Right ventricle myocardium inferior (tissue), 1 donor: ENCODE data around the gene KRT83. TPM values are rescaled to one million over a fixed set of nuclear protein-coding genes. Genes with fewer than 3 reads are reported as not detected.

Source experiments
- ATAC-seq: fragments of 200-7000 bp; cut with Tn5 transposase; one replicate; pipeline ENCODE4 v1.9.1; 2020; ENCODE audit warnings: mild to moderate bottlenecking, moderate library complexity
- DNase-seq: peaks from one replicate; pipeline ENCODE4 v3.0.0; 2021; ENCODE audit errors: missing footprints
- intact Hi-C: fragments of 100-400 bp; cut with DNase I; formaldehyde crosslinking; loops from one replicate; pipeline ENCODE4 v1.11.0; 2022
- long read RNA-seq: library from polyadenylated mRNA; unstranded; transcript quantifications from one replicate; pipeline ENCODE4 v2.0.0, GENCODE V29; 2021
- total RNA-seq: library from RNA; stranded (reverse); fragmentation: NEBNext Ultra II Directional; extraction: Animal tissue kit (Norgen Biotek cat#: 25700); gene quantifications from one replicate; pipeline ENCODE4 v1.2.1, GENCODE V29; 2021
- donor health status: DM: no; HTN: yes; CAD: no; lungs with severe emphysema.

Gene KRT83
- total RNA-seq: not detected
- long read RNA-seq: 0 reads

DNA sequence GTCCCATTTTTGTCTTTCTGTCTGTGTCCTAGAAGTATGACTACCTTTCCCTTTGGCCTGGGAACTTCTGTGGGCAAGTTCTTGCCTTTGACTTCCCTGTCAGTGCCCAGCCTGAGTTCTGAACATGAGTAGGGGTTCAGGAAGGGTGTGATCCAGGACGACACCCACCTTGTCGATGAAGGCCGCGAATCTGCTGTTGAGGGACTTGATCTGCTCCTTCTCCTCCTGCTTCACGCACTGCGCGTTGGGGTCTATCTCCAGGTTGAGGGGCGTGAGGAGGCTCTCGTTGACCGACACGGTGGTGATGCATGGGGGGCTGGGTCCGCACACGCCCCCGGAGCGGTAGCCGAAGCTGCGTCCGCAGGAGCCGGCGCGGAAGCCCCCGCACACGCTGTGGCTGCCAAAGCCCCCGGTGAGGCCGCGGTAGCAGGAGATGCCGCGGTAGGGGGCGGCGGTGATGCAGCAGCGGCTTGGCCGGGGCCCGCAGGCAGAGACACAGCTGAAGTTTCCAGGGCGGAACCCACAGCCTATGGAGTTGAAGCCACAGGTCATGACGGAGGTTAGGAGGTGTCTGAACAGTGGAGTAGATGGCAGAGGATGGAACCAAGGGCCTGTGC is at the start of gene KRT83:
Gene KRT83, minus strand, starts transcription at position 615 of the 617 bp plus-strand sequence. Its CDS starts 63 bp downstream, at position 552.
- intact Hi-C loops: no loop called here
- no peak for DNase-seq
- ATAC-seq: no peak

- intact Hi-C loops: loop anchor here (10.0 kb wide), 1 partner anchor 615 kb away; no protein-coding TSS in a partner anchor
- no peak for DNase-seq
These were observed 48.6 kb upstream of the KRT83 start for GRCh38 chr12:52369809-52370208.

GRCh38 chr12:52369211-52369610 is 48.0 kb upstream of the KRT83 start:
- intact Hi-C loops: no loop called here
- ATAC-seq (no peak), DNase-seq (no peak)

More at GRCh38 chr12:52369809-52370208, 48.6 kb upstream of the KRT83 start:
- no peak for ATAC-seq

- DNase-seq (no peak), ATAC-seq (no peak)
- intact Hi-C loops: no loop called here
These were observed 47.3 kb upstream of the KRT83 start for GRCh38 chr12:52368508-52368907.

- no peak for DNase-seq
- intact Hi-C loops: no loop called here
- ATAC-seq: no peak
These were observed 46.7 kb upstream of the KRT83 start for GRCh38 chr12:52367876-52368275.

DNA sequence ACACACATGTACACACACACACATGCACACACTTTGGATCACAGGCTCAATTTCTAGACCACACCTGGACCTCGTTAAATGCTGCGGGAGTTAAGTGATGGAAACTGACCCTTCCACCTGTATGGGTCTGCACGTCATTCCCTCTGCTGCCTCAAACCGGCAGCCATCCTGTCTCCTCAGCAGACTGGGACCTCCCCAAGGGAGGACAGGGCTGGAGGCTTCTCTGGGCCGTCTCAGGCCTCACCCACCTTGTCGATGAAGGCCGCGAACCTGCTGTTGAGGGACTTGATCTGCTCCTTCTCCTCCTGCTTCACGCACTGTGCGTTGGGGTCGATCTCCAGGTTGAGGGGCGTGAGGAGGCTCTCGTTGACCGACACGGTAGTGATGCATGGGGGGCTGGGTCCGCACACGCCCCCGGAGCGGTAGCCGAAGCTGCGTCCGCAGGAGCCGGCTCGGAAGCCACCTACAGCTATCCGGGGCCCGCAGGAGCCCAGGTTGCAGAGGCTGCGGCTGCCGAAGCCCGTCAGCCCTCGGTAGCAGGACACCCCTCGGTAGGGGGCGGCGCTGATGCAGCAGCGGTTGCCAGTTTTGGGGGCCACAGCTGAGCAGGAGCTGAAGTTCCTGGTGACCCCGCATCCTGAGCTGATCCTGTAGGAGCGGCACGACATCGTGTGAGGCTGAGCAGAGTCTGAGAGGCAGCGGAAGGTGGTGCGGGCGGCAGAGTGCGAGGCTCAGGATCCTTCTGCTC is 45.7 kb upstream of the KRT83 start, which contains the start of gene KRT85:
Gene KRT85, minus strand, starts transcription at position 744 of the 748 bp plus-strand sequence. Its CDS starts 76 bp downstream, at position 668.
- DNase-seq: no peak

GRCh38 chr12:52364901-52365489 is 43.8 kb upstream of the KRT83 start:
- DNase-seq: no peak
- intact Hi-C loops: no loop called here
- no peak for ATAC-seq

More for the DNA sequence above, 45.7 kb upstream of the KRT83 start, which contains the start of gene KRT85:
- intact Hi-C loops: no loop called here
- ATAC-seq: no peak

- intact Hi-C loops: no loop called here
- no peak for DNase-seq
- no peak for ATAC-seq
These were observed 42.9 kb upstream of the KRT83 start for GRCh38 chr12:52364061-52364460.

DNA sequence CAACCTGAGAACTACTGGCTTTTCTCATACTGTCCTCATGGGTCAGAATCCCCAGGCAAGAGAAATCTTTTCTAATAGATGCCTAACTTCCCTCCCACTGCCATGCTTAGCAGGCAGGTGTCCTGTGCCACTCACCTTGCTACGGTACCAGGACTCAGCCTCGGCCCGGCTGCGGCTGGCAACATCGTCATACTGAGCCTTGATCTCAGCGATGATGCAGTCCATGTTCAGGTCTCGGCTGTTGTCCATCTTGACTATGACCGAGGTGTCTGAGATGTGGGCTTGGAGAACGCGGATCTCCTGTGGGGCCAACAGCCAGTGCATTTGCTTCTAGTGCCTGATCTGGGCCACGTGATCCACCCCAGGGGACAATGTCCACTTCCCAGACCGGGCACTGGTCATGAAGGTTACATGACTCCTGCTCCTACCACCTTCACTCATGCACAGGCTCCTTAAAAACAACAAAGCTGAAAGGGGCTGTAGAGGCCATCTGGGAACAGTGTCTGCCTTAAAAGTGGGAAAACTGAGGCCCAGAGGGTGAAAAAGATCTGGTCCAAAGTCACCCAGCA is 42.0 kb upstream of the KRT83 start:
- intact Hi-C loops: no loop called here
- ATAC-seq (no peak), DNase-seq (no peak)

DNA sequence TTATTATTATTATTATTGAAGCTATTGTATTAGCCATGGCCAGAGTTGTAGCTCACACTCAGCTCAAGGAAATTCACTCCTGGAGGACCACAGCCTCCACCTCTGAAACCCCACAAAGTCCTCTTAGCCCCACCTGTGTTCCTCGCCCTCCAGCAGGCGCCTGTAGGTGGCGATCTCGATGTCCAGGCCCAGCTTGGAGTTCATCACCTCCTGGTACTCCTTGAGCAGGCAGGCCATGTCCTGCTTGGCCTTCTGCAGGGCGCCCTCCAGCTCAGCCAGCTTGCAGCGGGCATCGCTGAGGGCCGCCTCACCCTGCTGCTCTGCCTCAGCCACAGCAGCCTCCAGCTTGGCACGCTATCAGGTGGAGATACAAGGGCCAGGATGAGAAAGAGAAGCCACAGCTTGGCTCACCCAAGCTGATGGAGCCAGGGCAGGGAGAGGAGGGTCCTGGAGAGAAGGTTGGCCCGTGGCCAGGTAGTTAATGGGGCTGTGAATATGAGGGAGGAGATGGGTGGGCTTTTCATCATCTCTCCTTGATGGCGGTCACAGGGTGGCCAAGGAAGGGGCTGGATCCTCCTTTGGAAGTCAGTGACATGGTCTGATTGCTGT is 41.0 kb upstream of the KRT83 start:
- intact Hi-C loops: no loop called here
- ATAC-seq (no peak), DNase-seq (no peak)

- intact Hi-C loops: no loop called here
- DNase-seq: no peak
- ATAC-seq: no peak
These were observed 40.4 kb upstream of the KRT83 start for GRCh38 chr12:52361553-52361952.

GRCh38 chr12:52360663-52361271 is 39.6 kb upstream of the KRT83 start:
- DNase-seq: no peak
- intact Hi-C loops: no loop called here

DNA sequence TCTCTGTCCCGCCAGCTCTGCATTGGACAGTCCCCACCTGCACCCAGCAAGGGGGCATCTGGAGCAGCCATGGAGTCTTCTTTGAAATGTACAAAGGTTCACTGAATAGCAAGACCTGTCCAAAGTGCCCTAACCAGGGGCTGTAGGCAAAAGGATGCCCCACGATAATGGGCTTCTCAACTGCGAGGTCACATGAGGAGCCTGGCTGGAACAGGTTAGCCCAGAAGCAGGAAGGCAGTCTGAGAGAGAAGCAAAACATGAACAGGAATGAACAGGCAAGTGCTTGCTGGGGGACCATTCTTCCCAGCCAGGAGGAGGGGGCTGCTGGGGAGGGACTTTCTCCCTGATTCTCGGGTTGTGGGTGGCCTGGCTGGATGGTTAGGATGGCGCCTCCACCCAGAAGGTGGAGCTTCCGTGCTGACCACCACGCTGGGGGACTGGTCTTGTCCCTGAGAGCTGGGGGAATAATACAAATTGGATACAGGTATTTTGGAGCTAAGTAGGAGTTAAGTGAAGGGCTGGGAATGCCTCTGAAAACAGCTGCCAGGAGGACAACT is 39.0 kb upstream of the KRT83 start:
- DNase-seq (no peak), ATAC-seq (no peak)
- intact Hi-C loops: no loop called here

More at GRCh38 chr12:52360663-52361271, 39.6 kb upstream of the KRT83 start:
- ATAC-seq: no peak

- intact Hi-C loops: no loop called here
- ATAC-seq (no peak), DNase-seq (no peak)
These were observed 38.4 kb upstream of the KRT83 start for GRCh38 chr12:52359621-52360061.

DNA sequence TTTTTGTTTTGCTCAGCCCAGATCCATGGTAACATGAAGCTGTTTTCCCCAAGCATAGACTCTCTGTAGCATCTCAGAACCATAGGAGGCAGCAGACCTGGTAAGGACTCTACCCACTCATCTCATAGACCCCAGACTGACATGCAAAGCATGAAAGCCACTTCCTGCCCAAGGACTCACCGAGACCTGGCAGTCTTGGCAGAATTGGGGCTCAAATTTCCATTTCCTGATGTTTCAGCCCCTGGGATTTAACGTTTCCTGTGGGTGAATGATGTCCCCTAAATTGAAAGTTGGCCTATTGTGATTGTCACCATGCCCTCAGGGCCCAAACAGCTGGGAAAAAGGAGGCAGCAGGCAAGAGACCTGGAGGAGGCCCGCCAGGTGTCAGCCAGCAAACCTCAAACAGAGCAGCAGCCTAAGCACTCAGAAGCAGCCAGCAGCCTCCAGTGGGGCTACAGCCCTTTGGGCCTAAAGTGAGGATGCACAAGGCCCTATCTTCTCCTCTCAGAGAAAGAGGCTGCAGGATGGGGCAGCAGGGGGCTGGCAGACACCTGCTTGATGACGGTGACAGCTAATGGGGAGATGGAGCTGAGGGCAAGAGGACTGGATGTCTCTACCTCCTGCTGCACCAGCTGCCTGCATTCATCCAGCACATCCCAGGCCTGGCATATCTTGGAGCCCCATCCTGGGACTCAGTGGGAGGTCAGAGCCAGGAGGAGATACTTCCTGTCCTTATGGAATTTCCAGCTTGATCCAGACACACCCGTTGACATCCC is 37.6 kb upstream of the KRT83 start:
- intact Hi-C loops: no loop called here
- no peak for ATAC-seq
- DNase-seq: no peak

- intact Hi-C loops: no loop called here
- ATAC-seq (no peak), DNase-seq (no peak)
These were observed 35.8 kb upstream of the KRT83 start for GRCh38 chr12:52356762-52357580.
